Measurements from ENCODE around the gene GPD2. TPM values are rescaled to one million over a fixed set of nuclear protein-coding genes. Genes with fewer than 3 reads are reported as not detected.

Gene GPD2
- total RNA-seq, 6 experiments from 2014 or later = 3.2 to 8.8 (median 4.8) TPM

DNA sequence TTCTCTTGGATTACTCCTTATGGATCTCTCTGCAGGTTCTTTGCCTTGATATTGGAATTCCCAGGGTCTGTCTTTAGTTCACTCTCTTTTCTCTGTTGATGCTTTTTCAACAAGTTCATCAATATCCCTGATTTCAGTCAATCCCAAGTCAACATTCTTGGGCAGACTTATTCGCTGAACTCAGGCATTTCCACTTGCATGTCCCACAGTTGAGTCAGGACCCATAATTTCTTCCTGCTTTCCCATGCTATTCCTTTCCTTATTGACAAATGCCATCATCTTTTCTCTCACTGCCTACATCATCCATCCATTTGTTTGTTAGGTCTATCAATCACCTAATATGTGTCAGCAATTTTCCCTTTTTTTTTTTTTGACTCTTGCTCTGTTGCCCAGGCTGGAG is 11.6 kb downstream of the GPD2 start:
- intact Hi-C loops (cut with DNase I) = no loop called here
- no peaks in the 10 kb centered on the region for H3K27me3 ChIP-seq
- no peak overlapping the region for H3K27ac ChIP-seq
- TF ChIP-seq, protein P1, sequence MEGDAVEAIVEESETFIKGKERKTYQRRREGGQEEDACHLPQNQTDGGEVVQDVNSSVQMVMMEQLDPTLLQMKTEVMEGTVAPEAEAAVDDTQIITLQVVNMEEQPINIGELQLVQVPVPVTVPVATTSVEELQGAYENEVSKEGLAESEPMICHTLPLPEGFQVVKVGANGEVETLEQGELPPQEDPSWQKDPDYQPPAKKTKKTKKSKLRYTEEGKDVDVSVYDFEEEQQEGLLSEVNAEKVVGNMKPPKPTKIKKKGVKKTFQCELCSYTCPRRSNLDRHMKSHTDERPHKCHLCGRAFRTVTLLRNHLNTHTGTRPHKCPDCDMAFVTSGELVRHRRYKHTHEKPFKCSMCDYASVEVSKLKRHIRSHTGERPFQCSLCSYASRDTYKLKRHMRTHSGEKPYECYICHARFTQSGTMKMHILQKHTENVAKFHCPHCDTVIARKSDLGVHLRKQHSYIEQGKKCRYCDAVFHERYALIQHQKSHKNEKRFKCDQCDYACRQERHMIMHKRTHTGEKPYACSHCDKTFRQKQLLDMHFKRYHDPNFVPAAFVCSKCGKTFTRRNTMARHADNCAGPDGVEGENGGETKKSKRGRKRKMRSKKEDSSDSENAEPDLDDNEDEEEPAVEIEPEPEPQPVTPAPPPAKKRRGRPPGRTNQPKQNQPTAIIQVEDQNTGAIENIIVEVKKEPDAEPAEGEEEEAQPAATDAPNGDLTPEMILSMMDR (IDR thresholded peaks at IDR 0.05) = no peak
- no peak for TF ChIP-seq POLR2A (IDR thresholded peaks at IDR 0.05)
- no peaks in the 10 kb centered on the region for H3K36me3 ChIP-seq
- no peak overlapping the region for H3K4me3 ChIP-seq
- no peaks in the 10 kb centered on the region for H3K9me3 ChIP-seq
- 100% methylated on average over 1 of the region's 1 CpG for WGBS (ENCODE audit: insufficient coverage, low coverage, low lambda C conversion rate, missing lambda C conversion rate)
- DNase-seq (no peak), ATAC-seq (no peak)
- no peaks in the 10 kb centered on the region for H3K4me1 ChIP-seq

DNA sequence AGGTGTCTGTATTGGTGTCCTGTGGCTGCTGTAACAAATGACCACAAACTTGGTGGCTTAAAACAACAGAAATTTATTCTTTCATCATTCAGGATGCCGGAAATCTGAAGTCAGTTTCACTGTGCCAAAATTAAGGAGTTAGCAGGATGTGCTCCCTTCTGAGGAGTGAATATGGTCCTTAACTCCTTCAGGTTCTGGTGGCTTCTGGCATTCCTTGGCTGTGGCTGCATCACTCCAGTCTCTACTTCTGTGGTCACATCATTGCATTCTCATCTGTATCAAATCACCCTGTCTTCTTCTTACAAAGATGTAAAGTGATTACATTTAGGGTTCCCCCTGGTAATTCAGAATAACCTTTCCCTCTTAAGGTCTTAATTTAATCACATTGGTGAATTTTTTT is 12.6 kb downstream of the GPD2 start:
- WGBS (ENCODE audit: insufficient coverage, low coverage, low lambda C conversion rate, missing lambda C conversion rate) = 69% methylated on average over 1 of the region's 1 CpG
- no peaks in the 10 kb centered on the region for H3K4me1 ChIP-seq
- TF ChIP-seq, protein P1 (IDR thresholded peaks at IDR 0.05) = no peak
- TF ChIP-seq POLR2A (IDR thresholded peaks at IDR 0.05) = no peak
- DNase-seq (no peak), ATAC-seq (no peak)
- intact Hi-C loops (cut with DNase I) = no loop called here
- no peak overlapping the region for H3K4me3 ChIP-seq
- no peak overlapping the region for H3K27ac ChIP-seq
- H3K9me3 ChIP-seq = no peaks in the 10 kb centered on the region
- no peaks in the 10 kb centered on the region for H3K27me3 ChIP-seq
- H3K36me3 ChIP-seq = no peaks in the 10 kb centered on the region

DNA sequence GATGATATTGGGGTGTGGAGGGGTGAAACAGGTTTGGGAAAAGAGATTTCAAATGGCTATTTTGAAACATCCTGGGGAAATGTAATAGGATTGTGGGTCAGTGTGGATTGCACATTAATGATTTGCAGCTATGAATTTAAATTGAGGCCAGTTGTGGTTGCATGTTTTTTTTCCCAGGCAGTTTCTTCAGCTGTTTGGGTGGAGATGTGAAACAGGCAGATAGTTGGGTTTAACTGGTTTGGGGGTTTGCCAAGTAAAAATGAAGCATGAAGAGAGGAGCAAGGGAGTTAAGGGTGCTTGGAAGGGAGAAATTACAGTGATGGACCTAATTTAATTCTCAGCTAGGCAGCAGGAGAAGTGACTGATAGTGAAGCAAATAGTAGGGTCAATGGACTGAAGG is 16.8 kb downstream of the GPD2 start:
- intact Hi-C loops (cut with DNase I) = no loop called here
- Histone ChIP-seq H3K36me3 (no peaks in the 10 kb centered on the region), H3K27me3 (no peaks in the 10 kb centered on the region), H3K9me3 (no peaks in the 10 kb centered on the region), H3K27ac (no peak overlapping the region), H3K4me1 (no peaks in the 10 kb centered on the region), H3K4me3 (no peak overlapping the region)
- ATAC-seq (no peak), DNase-seq (no peak)
- no peak for TF ChIP-seq POLR2A (IDR thresholded peaks at IDR 0.05)
- TF ChIP-seq, protein P1 (IDR thresholded peaks at IDR 0.05) = no peak

DNA sequence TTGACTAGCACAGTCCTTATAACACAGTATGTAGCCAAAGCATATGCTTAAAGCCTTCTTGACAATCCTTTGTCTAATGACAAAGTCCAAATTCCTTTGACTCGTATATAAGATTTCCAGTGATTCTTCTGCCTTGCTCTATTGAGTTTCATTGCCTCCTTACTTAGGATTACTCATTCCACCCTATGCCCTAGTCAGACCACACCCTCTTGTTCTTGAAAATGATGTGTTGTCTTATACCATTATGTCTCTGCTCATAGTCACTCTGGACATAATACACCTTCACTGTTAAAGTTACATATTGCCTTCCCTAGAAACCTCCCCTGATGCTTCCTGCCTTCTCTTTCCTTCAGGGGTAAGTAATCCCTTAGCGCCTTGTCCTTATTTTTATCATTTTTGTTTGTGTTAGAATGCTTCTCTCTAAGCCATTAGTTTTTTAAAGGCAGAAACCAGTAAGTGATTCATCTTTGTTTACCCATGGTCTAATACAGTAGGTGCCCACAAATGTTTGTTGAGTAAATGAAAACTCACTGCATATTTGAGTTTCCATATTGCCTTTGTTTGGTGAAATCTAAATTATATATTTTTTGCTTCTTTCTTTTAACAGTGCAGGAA is 19.3 kb downstream of the GPD2 start:
- Histone ChIP-seq H3K36me3 (no peaks in the 10 kb centered on the region), H3K4me1 (peaks cover 0 to 6% (median 0%) of the 10 kb centered on the region in 4 donors), H3K4me3 (no peak overlapping the region), H3K27me3 (no peaks in the 10 kb centered on the region), H3K9me3 (no peaks in the 10 kb centered on the region), H3K27ac (no peak overlapping the region)
- WGBS (ENCODE audit: insufficient coverage, low coverage, low lambda C conversion rate, missing lambda C conversion rate) = 83% methylated on average over 2 of the region's 2 CpGs
- intact Hi-C loops (cut with DNase I) = no loop called here
- TF ChIP-seq, protein P1 (IDR thresholded peaks at IDR 0.05) = no peak
- TF ChIP-seq POLR2A (IDR thresholded peaks at IDR 0.05) = no peak
- ATAC-seq = peak in 1 of 4 donors; percentile 20
- DNase-seq = no peak

DNA sequence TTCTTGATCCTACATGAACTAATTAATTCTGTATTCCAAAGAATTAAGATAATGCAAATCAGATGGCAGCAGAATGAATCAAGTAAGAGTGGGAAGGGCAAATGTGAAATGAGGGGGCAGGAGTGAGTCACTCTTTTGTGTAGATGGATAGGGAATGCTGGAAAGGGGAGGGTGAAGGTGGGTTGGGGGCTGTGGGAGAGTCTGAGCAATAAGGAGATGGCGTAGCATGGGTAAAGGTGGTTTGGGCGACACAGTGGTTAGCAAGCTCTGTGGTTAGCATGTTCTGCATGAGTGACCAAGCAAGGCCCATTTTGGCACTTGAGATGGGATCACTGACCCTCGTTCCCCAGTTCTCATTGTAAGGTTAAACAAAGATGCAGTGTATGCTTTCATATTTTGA is 20.4 kb downstream of the GPD2 start:
- DNase-seq = no peak
- Histone ChIP-seq H3K4me3 (no peak overlapping the region), H3K27me3 (no peaks in the 10 kb centered on the region), H3K27ac (no peak overlapping the region), H3K36me3 (no peaks in the 10 kb centered on the region), H3K4me1 (peaks cover 0 to 6% (median 0%) of the 10 kb centered on the region in 4 donors), H3K9me3 (no peaks in the 10 kb centered on the region)
- ATAC-seq = no peak
- WGBS (ENCODE audit: insufficient coverage, low coverage, low lambda C conversion rate, missing lambda C conversion rate) = 82% methylated on average over 3 of the region's 3 CpGs
- intact Hi-C loops (cut with DNase I) = no loop called here
- TF ChIP-seq, protein P1 (IDR thresholded peaks at IDR 0.05) = no peak
